ENCODE results near the gene TMEM240.

TMEM240 gene

GRCh38 chr1:1550591-1551432 is 10.4 kb upstream of the TMEM240 start:
- Histone ChIP-seq H3K9me3 (ENCODE audit: insufficient read depth, low read length, severe bottlenecking) (no peaks in the 10 kb centered on the region), H3K4me3 (ENCODE audit: low read depth in 1 of 2, low read length in 2 of 2) (no peak overlapping the region), H2AFZ (ENCODE audit: low read depth, low read length) (no peak overlapping the region), H3K27me3 (ENCODE audit: insufficient read depth, low read length, poor library complexity) (no peaks in the 10 kb centered on the region), H3K36me3 (ENCODE audit: insufficient read depth, low read length) (peaks cover 58% of the 10 kb centered on the region), H3K4me2 (ENCODE audit: insufficient read depth, low read length) (no peak overlapping the region), H4K20me1 (ENCODE audit: insufficient read depth, low read length) (peaks cover 58% of the 10 kb centered on the region), H3K79me2 (ENCODE audit: insufficient read depth, low read length) (peaks cover 52% of the 10 kb centered on the region), H3K9ac (ENCODE audit: low read depth, low read length) (no peak overlapping the region), H3K27ac (ENCODE audit: low read length) (no peak overlapping the region), H3K4me1 (ENCODE audit: insufficient read depth, low read length) (no peaks in the 10 kb centered on the region)
- TF ChIP-seq CTCF (IDR thresholded peaks at IDR 0.05; ENCODE audit: borderline replicate concordance, extremely low read depth, low read length, poor library complexity, severe bottlenecking) = peak; percentile 35
- TF ChIP-seq EZH2 (IDR thresholded peaks at IDR 0.05; ENCODE audit: borderline replicate concordance, low read depth, low read length, severe bottlenecking) = no peak
- DNase-seq (no peak), ATAC-seq (ENCODE audit: insufficient read depth, low read depth) (peak; percentile 48; the same call in 2 of the 3 replicates)

GRCh38 chr1:1550087-1550486 is 9.7 kb upstream of the TMEM240 start:
- H3K4me1 ChIP-seq (ENCODE audit: insufficient read depth, low read length) = no peaks in the 10 kb centered on the region
- H3K27me3 ChIP-seq (ENCODE audit: insufficient read depth, low read length, poor library complexity) = no peaks in the 10 kb centered on the region
- H3K4me3 ChIP-seq (ENCODE audit: low read depth in 1 of 2, low read length in 2 of 2) = no peak overlapping the region
- no peak overlapping the region for H3K9ac ChIP-seq (ENCODE audit: low read depth, low read length)
- H3K27ac ChIP-seq (ENCODE audit: low read length) = no peak overlapping the region
- no peak for TF ChIP-seq EZH2 (IDR thresholded peaks at IDR 0.05; ENCODE audit: borderline replicate concordance, low read depth, low read length, severe bottlenecking)
- no peak for TF ChIP-seq CTCF (IDR thresholded peaks at IDR 0.05; ENCODE audit: borderline replicate concordance, extremely low read depth, low read length, poor library complexity, severe bottlenecking)
- H3K4me2 ChIP-seq (ENCODE audit: insufficient read depth, low read length) = no peak overlapping the region
- peaks cover 55% of the 10 kb centered on the region for H4K20me1 ChIP-seq (ENCODE audit: insufficient read depth, low read length)
- no peaks in the 10 kb centered on the region for H3K9me3 ChIP-seq (ENCODE audit: insufficient read depth, low read length, severe bottlenecking)
- H3K36me3 ChIP-seq (ENCODE audit: insufficient read depth, low read length) = peaks cover 54% of the 10 kb centered on the region
- H2AFZ ChIP-seq (ENCODE audit: low read depth, low read length) = no peak overlapping the region
- H3K79me2 ChIP-seq (ENCODE audit: insufficient read depth, low read length) = peaks cover 45% of the 10 kb centered on the region
- DNase-seq (no peak), ATAC-seq (ENCODE audit: insufficient read depth, low read depth) (no peak)

- peaks cover 50% of the 10 kb centered on the region for H4K20me1 ChIP-seq (ENCODE audit: insufficient read depth, low read length)
- no peak overlapping the region for H3K4me2 ChIP-seq (ENCODE audit: insufficient read depth, low read length)
- peaks cover 55% of the 10 kb centered on the region for H3K36me3 ChIP-seq (ENCODE audit: insufficient read depth, low read length)
- DNase-seq = no peak
- H3K27ac ChIP-seq (ENCODE audit: low read length) = no peak overlapping the region
- H3K4me3 ChIP-seq (ENCODE audit: low read depth in 1 of 2, low read length in 2 of 2) = no peak overlapping the region
- no peaks in the 10 kb centered on the region for H3K4me1 ChIP-seq (ENCODE audit: insufficient read depth, low read length)
- H3K79me2 ChIP-seq (ENCODE audit: insufficient read depth, low read length) = peaks cover 32% of the 10 kb centered on the region
- H3K9me3 ChIP-seq (ENCODE audit: insufficient read depth, low read length, severe bottlenecking) = no peaks in the 10 kb centered on the region
- no peak for ATAC-seq (ENCODE audit: insufficient read depth, low read depth)
- H2AFZ ChIP-seq (ENCODE audit: low read depth, low read length) = no peak overlapping the region
- H3K27me3 ChIP-seq (ENCODE audit: insufficient read depth, low read length, poor library complexity) = no peaks in the 10 kb centered on the region
- TF ChIP-seq CTCF (IDR thresholded peaks at IDR 0.05; ENCODE audit: borderline replicate concordance, extremely low read depth, low read length, poor library complexity, severe bottlenecking) = no peak
- H3K9ac ChIP-seq (ENCODE audit: low read depth, low read length) = no peak overlapping the region
Observed at GRCh38 chr1:1548591-1548990, 8.2 kb upstream of the TMEM240 start.

All from DND-41 (cell line).